Measurements from ENCODE around the gene KRTCAP2.

GRCh38 chr1:155134880-155135414 lies 38.2 kb downstream of the KRTCAP2 start:
- TF ChIP-seq CTCF (IDR thresholded peaks at IDR 0.05) (no peak), POLR2A (IDR thresholded peaks at IDR 0.05) (no peak)

Measured in thyroid gland (tissue), 4 donors.